PFSK-1 (cell line): ENCODE data around the gene BPGM.

Experiments
- FOXP2 ChIP-seq: optimal IDR thresholded peaks from 2 replicates; pipeline ENCODE3; 2011; ENCODE audit warnings: borderline replicate concordance, control low read depth, inconsistent platforms; ENCODE audit not compliant: insufficient read depth; ENCODE audit errors: extremely low read length, extremely low read depth
- POLR2AphosphoS5 ChIP-seq: IDR thresholded peaks from 2 replicates; pipeline ENCODE4 v1.6.1; 2012; ENCODE audit warnings: low read depth, mild to moderate bottlenecking, control low read depth, low read length, moderate library complexity
- REST ChIP-seq, 2 experiments: IDR thresholded peaks; 2 replicates each; pipeline versions ENCODE4 v1.6.1 to v1.8.0; 2011 to 2012; ENCODE audit warnings: low read depth in 2 of 2, low read length in 2 of 2, control low read depth in 1 of 2, inconsistent platforms in 1 of 2, mild to moderate bottlenecking in 1 of 2, moderate library complexity in 1 of 2; ENCODE audit not compliant: insufficient read depth in 1 of 2
- SIN3A ChIP-seq: IDR thresholded peaks from 2 replicates; pipeline ENCODE4 v1.6.1; 2012; ENCODE audit warnings: mild to moderate bottlenecking, low read length, moderate library complexity, borderline replicate concordance; ENCODE audit not compliant: insufficient read depth
- TAF1 ChIP-seq: IDR thresholded peaks from 2 replicates; pipeline ENCODE4 v1.6.1; 2012; ENCODE audit warnings: low read length, control low read depth, borderline replicate concordance; ENCODE audit not compliant: insufficient read depth

BPGM gene

GRCh38 chr7:134708692-134709091, 62.0 kb downstream of the BPGM start:
- TF ChIP-seq TAF1: no peak

GRCh38 chr7:134709197-134709596, 62.5 kb downstream of the BPGM start:
- TF ChIP-seq TAF1: no peak

- no peak for TF ChIP-seq SIN3A
- TF ChIP-seq FOXP2: no peak
- no peak for TF ChIP-seq TAF1
- no peak for TF ChIP-seq REST (IDR thresholded peaks at IDR 0.05; ENCODE audit: insufficient read depth in 1 of 2, low read depth in 2 of 2, low read length in 2 of 2)
- TF ChIP-seq POLR2AphosphoS5: no peak
Observed at GRCh38 chr7:134710511-134710853, 63.8 kb downstream of the BPGM start.

GRCh38 chr7:134710854-134711624, 64.4 kb downstream of the BPGM start:
- TF ChIP-seq TAF1: no peak
- no peak for TF ChIP-seq POLR2AphosphoS5
- TF ChIP-seq REST (IDR thresholded peaks at IDR 0.05; ENCODE audit: insufficient read depth in 1 of 2, low read depth in 2 of 2, low read length in 2 of 2): no peak
- TF ChIP-seq SIN3A: no peak
- no peak for TF ChIP-seq FOXP2

- TF ChIP-seq REST (IDR thresholded peaks at IDR 0.05; ENCODE audit: insufficient read depth in 1 of 2, low read depth in 2 of 2, low read length in 2 of 2) (no peak), TAF1 (no peak), SIN3A (no peak), POLR2AphosphoS5 (no peak), FOXP2 (no peak)
Observed at GRCh38 chr7:134712196-134712595, 65.5 kb downstream of the BPGM start.

GRCh38 chr7:134714470-134715205, 68.0 kb downstream of the BPGM start:
- TF ChIP-seq SIN3A: no peak
- no peak for TF ChIP-seq REST (IDR thresholded peaks at IDR 0.05; ENCODE audit: insufficient read depth in 1 of 2, low read depth in 2 of 2, low read length in 2 of 2)
- TF ChIP-seq FOXP2: no peak
- no peak for TF ChIP-seq TAF1
- no peak for TF ChIP-seq POLR2AphosphoS5
